Fibroblast of skin of left quadriceps (primary cell): ENCODE data around the gene MIEF1.
A peak's percentile ranks its signal among the peaks of the same experiment; 100 is the strongest.

ENCODE experiments used
- DNase-seq, 2 experiments: peaks; one replicate each; pipeline ENCODE4 v3.0.0-alpha.2; 2013; ENCODE audit warnings: low read depth in 2 of 2

MIEF1 gene

GRCh38 chr22:39502109-39502788, at the start of gene MIEF1:
Gene MIEF1 (plus strand): TSS chr22:39502290. CDS start chr22:39511295, 9,005 bp downstream.
- DNase-seq = peak; percentile 74 to 75

DNA sequence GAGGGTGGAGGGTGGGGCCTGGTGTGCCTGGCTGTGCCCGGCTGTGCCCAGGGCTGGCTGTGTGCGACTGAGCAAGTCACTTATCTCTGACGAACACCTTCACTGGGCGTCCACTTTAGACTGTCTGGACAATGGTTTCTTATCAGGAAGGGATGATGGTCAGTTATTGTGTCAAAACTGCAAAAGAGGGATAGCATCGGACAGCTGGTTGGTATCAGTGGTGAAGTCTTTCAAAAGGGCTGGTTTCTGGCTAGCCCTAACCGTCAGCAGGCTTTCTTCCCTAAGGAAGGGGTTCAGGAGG, 49.4 kb upstream of the MIEF1 start:
- DNase-seq = no peak

DNA sequence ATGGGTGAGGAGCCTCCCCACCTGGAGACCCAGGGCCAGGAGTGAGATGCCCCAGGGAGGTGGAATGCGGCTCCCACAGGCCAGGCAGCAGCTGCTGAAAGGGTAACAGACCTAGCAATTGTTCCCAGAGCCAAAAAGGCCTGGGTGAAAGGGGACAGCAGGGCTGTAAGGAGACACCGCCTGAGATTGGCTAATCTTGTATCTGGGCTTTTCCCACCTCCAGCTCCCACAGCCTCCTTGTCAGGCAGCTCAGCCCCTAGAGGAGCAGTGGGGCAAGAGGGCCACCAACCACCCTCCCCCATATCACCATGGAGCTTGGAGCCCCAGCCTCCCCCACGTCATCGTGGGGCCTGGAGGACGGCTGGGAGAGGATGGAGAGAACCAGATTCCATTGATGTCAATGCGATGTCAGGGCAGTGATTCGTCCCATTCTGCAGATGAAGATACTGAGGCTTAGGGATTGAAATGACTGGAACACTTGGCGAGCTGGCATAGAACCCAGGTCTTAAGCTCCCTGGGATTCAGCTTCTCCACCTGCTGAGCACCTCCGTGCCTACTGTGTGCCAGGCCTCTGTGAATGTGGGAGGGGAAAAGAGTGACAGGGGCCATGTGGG, 48.2 kb upstream of the MIEF1 start:
- DNase-seq = no peak

- DNase-seq = no peak
These were observed 47.7 kb upstream of the MIEF1 start for GRCh38 chr22:39454385-39454871.

- no peak for DNase-seq
These were observed 45.4 kb upstream of the MIEF1 start, which contains the start of gene MGAT3 for GRCh38 chr22:39456522-39457197. Gene MGAT3 (plus strand): TSS chr22:39457012. CDS start chr22:39487348, 30,336 bp downstream.

DNA sequence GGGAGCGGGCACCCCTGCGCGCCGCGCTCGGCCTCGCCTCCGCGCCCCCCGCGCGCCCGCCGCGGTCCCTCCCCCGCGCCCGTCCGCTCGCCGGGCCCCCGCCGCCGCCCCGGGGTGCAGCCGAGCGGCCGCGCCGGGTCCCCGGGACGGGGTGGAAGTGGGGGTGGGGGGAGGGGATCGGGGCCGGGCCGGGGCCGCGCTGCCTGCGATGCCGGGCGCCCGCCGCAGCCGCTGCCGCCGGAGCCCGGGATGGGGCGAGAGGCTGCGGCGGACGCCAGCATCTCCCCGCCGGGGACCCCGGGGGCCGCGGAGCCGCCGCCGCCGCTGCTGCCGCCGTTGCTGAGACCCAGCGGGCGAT, 44.9 kb upstream of the MIEF1 start:
- no peak for DNase-seq

GRCh38 chr22:39457556-39458443, 44.3 kb upstream of the MIEF1 start:
- no peak for DNase-seq

DNA sequence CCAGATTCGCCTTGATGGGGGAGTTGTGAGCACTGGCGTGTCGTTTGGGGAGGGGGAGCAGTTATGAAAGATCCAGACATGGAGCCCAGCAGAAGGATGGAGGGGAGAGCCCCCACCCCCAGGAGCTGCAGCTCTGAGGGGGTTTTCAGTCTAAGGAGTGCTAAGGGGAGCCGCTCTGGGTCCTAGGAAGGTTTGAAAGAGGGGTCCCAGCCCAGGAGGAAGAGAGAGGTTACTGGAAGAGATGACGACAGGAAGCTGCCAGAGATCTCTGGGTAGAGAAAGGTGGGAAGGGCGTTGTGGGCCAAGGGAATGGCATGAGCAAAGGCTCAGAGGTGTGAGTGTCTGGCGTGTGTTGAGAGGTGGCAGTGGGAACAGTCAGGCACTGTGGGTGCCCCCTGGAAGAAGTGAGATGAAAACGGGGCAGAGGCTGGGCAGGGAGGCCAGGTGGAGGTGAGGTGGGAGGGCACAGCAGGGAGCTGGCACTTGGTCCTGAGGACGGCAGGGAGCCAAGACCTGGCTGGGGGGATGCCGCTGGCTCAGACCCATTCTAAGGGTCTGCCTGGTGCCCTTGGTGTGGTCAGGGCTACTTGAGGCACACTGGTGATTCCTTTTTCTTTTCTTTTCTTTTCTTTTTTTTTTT, 43.5 kb upstream of the MIEF1 start:
- DNase-seq = no peak

DNA sequence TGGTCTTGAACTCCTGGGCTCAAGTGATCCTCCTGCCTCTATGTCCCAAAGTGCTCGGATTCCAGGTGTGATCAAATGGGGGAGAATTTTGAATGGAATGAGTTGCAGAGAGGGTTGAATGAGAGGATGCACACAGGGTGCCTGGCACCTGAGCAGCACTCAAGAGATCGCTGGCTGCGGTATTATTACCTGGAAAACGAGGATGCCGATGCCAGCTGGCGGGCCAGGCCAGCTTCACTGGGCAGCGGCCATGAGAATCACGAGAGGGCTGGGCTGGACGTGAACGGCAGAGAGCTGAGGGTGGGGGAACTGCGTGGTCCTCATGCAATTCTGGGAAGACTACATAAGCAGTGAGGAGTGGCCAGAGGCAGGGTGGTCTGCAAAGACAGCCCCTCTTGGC, 42.4 kb upstream of the MIEF1 start:
- no peak for DNase-seq

DNA sequence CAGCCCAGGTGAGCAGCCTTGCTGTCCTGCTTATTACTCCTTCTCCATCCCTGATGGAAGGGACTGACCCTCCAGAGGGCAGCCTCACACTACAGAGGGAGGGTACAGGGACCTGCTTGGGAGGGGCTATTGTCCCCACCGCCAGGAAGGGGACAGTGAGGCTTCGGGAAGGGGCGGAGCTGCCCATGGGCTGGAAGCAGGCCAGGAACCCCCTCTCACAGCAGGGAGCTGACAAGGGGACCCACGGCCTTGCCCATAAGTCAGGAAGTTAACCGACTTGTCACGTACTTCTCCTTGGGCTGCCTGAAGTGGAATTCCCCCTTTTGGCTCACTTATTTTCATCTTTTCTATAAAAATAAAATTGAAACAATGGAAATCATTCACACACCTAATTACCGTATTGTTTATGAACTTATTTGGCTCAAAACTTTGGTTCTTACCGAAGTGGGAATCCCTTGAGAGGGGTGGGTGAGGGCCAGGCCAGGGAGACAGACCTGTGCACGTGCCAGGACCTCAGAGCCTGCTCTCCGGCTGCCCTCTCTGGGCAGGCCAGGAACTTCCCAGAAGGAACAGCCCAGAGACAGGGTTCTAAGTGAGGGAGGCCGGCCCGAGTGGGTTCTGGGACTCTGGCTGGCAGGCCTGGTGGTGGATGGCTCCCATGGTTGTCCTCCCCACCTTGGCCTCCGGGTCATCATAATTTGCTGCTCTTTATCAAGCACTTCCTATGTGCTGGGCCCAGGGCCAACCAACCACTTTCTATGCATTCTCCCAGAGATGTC, 39.5 kb upstream of the MIEF1 start:
- DNase-seq = no peak

DNA sequence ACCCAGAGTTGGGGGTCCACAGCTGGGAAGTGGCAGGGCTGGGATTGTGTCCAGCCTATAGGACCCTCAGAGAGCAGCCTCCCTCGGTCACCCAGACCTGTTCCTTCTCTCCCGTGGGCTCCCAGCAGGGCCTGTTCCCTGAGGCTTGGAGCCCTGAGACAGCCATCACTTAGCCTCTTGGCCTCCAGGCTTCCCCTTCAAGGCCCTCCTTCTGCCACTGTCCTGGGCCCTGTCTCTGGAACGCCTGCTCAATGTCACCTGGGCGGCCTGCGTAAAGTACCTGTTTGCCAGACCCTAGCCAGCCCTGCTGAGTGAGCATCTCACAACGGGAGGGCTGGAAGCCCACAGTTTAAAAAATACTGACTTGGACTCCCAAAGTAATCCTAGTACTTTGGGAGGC, 38.8 kb upstream of the MIEF1 start:
- DNase-seq = no peak

DNA sequence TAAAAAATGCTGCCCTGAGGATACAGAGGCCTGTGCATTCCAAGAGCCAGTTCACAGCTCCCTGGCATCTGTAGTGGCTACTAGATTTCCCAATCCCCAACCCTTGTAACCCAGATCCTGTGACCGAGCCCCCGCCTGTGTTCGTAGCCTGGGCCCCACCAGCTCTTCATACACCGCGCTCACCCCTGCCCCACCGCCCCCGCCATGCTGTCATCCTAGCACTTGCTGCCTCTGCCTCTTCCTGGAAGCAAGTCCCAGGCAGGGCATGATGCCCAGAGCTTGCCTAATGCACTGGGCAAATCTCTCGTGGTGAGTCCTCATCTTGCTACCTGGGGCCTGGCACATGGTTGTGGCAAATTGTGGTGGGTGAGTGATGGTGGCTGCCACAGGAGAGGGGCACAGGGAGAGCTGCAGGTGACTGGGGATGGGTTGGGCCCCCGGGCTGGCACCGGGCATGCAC, 38.1 kb upstream of the MIEF1 start:
- no peak for DNase-seq

- DNase-seq = no peak
These were observed 35.7 kb upstream of the MIEF1 start for GRCh38 chr22:39466228-39467006.

DNA sequence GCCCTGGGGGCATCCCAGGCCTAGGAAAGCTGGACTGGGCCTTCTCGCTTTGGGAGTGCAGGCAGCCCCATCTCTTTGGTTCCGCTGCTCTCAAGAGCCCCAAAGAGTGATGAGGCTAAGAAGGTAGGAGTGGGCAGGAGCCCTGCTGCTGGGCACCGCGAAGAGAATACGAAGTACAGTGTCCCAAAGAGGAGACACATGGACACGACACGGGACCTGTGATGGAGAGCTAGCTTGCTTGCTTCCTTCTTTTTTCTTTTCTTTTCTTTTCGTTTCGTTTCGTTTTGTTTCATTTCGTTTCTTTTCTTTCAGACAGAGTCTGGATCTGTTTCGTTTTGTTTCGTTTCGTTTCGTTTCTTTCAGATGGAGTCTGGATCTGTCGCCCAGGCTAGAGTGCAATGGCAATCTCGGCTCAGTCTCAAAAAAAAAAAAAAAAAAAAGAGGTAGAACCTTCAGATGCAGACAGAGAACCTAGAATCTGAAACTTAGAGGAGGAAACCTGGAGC, 34.6 kb upstream of the MIEF1 start:
- no peak for DNase-seq

- no peak for DNase-seq
These were observed 33.4 kb upstream of the MIEF1 start for GRCh38 chr22:39468487-39469325.

DNA sequence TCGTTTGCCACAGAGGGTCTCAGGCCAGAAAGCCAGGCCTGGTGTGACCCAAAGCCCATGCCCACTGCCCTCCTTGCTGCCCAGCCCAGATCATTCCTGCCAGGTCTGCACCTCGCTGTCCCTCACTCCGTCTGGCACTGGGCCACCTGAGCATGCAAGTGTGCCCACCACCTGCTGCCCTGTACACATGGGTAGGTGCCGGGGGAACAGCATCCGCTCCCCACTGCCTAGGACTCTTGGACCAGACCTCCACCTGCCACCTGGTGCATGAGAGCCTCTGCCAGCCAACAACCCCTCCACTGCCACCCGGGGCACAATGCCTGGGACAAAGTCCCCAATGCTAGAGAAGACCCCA, 32.8 kb upstream of the MIEF1 start:
- no peak for DNase-seq

- DNase-seq = no peak
These were observed 32.2 kb upstream of the MIEF1 start for GRCh38 chr22:39469681-39470450.
